Smooth muscle cell of the umbilical artery (primary cell): ENCODE results near the gene HTN3. TPM values are rescaled to one million over a fixed set of nuclear protein-coding genes. Genes with fewer than 3 reads are reported as not detected.

Source experiments
- total RNA-seq: library from RNA; depleted of rRNA; stranded (reverse); fragments of >200 nt; gene quantifications from 2 replicates; pipeline ENCODE4 v1.2.3, GENCODE V29; 2014

The HTN3 gene
- total RNA-seq = not detected in 2 replicates

DNA sequence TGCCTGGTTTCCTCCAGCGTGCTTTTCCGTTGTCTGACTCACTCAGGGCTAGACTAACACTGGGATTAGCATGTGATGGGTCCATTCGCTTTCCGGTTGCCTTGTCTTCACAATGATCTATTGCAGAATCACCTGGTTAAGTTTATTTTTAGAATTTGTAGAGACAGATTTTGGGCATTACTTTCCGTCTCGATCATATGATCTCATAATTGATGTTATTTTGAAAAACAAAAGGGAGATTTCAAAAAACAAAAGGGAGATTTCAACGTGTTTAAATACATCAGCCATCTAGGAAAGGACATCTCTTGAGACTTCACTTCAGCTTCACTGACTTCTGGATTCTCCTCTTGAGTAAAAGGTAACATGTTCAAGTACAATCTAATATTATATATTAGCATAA, at the start of gene HTN3:
Gene HTN3 (plus strand): TSS at position 301 of the 400 bp plus-strand sequence. CDS start 2,282 bp downstream, outside the sequence.

GRCh38 chr4:69995526-69996016, 32.7 kb upstream of the HTN3 start, which contains the start of gene STATH:
STATH (plus strand) TSS chr4:69995966; CDS start chr4:69998438, 2,472 bp downstream.

GRCh38 chr4:70050138-70050537, 21.9 kb downstream of the HTN3 start, which contains the start of gene HTN1:
HTN1 (plus strand) TSS chr4:70050438; CDS start chr4:70053077, 2,639 bp downstream.

Other genes starting within 250 kb of the HTN3 start
- gene SULT1E1, start 168.3 kb upstream of the HTN3 start, total RNA-seq = 7.5 and 9.2 TPM in 2 replicates
- gene CSN1S1, start 97.4 kb upstream of the HTN3 start, total RNA-seq = not detected in 2 replicates
- not detected in 2 replicates for gene CSN2, start 62.7 kb upstream of the HTN3 start, total RNA-seq
- gene STATH, start 32.5 kb upstream of the HTN3 start, total RNA-seq = not detected in 2 replicates
- not detected in 2 replicates for gene HTN1, start 22.0 kb downstream of the HTN3 start, total RNA-seq
- not detected in 2 replicates for gene PRR27, start 125.8 kb downstream of the HTN3 start, total RNA-seq
- gene ODAM, start 167.3 kb downstream of the HTN3 start, total RNA-seq = 0.42 TPM in 1 of 2 replicates, not detected in the other
- gene FDCSP, start 197.7 kb downstream of the HTN3 start, total RNA-seq = 0.59 TPM in 1 of 2 replicates, not detected in the other
- not detected in 2 replicates for gene CSN3, start 214.1 kb downstream of the HTN3 start, total RNA-seq